ENCODE results near the gene NANOS2. TPM values are rescaled to one million over a fixed set of nuclear protein-coding genes. Genes with fewer than 3 reads are reported as not detected.
A peak's percentile ranks its signal among the peaks of the same experiment; 100 is the strongest.

The NANOS2 gene
- not detected for total RNA-seq
- polyA plus RNA-seq, result not detected
- long read RNA-seq, donor 1, result 0 reads
- long read RNA-seq, donor 2, result 0 reads
- long read RNA-seq, donor 3, result 0 reads

DNA sequence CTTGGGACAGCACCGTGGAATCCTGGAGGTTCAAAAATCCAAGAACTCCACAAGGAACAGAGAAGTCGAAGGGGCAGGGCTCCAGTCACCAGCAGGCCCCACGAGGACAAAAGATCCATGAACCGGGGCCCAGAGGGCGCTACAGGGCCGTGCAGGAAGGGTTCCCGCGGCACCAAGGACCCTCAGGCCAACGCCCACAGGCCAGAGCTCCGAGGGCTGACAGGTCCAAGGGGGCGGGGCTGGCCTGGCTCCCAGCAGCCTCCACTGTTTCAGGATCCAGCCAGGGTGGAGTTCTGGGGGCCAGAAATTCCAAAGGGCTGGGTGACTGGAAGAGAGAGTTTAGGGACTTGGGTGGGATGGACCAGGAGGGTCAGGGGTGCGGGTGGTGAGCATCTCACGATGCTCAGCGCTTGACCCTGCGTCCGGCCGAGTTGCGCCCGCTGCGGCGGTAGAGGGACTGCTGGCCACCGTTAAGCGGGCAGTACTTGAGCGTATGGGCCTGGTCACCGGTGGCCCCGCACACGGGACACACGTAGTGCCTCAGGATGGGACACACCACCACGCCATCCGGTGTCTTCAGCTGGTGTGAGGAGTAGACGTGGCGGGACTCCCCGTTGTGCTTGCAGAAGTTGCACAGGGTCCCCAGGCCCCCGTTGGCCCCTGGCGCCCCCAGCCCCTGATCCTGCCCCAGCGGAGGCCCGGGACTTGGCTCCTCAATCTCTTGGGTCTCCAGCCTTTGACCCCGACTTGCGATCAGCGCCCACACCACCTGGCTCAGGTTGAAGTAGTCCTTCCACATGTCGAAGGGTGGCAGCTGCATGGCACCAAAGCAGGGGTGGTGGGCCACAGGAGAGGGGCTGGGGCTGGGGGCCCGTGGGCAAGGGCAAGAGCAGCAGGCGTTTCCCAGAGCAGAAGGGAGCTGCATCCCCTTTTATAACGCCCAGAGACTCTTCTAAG lies at the start of gene NANOS2:
NANOS2 (minus strand) TSS at position 905 of the 957 bp plus-strand sequence; CDS start at position 820, 85 bp downstream.
- peak in 4 of 8 donors; percentile 12 to 72 (median 56) for ATAC-seq
- 62 to 66% methylated on average over 44 of the region's 44 CpGs for WGBS, 2 donors
- Histone ChIP-seq H3K27ac (no peak within 1 kb of the TSS), H3K4me3 (no peak within 1 kb of the TSS), H3K9me3 (no peaks in the 10 kb centered on the region), H3K36me3 (no peaks in the 10 kb centered on the region), H3K27me3 (peaks cover 0 to 41% (median 28%) of the 10 kb centered on the region in 7 donors), H3K4me1 (no peaks in the 10 kb centered on the region)
- DNase-seq, result peak in 1 of 2 donors; percentile 34
- TF ChIP-seq, protein P1, sequence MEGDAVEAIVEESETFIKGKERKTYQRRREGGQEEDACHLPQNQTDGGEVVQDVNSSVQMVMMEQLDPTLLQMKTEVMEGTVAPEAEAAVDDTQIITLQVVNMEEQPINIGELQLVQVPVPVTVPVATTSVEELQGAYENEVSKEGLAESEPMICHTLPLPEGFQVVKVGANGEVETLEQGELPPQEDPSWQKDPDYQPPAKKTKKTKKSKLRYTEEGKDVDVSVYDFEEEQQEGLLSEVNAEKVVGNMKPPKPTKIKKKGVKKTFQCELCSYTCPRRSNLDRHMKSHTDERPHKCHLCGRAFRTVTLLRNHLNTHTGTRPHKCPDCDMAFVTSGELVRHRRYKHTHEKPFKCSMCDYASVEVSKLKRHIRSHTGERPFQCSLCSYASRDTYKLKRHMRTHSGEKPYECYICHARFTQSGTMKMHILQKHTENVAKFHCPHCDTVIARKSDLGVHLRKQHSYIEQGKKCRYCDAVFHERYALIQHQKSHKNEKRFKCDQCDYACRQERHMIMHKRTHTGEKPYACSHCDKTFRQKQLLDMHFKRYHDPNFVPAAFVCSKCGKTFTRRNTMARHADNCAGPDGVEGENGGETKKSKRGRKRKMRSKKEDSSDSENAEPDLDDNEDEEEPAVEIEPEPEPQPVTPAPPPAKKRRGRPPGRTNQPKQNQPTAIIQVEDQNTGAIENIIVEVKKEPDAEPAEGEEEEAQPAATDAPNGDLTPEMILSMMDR (IDR thresholded peaks at IDR 0.05), result peak in 5 of 9 donors; percentile 10 to 45 (median 28)
- intact Hi-C loops (cut with DNase I), result loop anchor here in 3 of 10 donors (5.0 to 10.0 kb wide), 2 partner anchors 91 to 98 kb away; no protein-coding TSS in a partner anchor

DNA sequence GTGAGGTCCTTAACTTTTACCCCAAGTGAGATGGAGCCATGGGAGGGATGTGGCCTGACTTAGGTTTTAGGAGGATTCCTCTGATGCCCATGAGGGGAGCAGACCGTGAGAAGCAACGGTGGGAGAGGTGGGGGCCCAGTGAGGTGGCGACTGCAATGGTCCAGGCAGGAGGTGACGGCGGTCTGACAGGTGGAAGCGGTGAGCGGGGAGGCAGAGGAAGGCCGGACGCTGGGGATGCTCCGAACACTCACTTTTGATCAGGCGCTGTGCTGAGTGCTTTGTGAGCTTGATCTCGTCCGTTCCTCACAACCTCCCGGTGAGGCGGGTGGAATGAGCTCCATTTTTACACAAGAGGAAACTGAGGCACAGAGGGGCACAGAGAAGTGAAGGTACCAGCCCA lies 47.4 kb upstream of the NANOS2 start:
- Histone ChIP-seq H3K9me3 (no peaks in the 10 kb centered on the region), H3K27ac (peak overlapping the region in 4 of 10 donors; percentile 4 to 72 (median 46)), H3K4me1 (peaks cover 0 to 42% (median 23%) of the 10 kb centered on the region in 9 donors), H3K27me3 (peaks cover 0 to 53% (median 25%) of the 10 kb centered on the region in 7 donors), H3K4me3 (no peak overlapping the region), H3K36me3 (peaks cover 0 to 20% (median 0%) of the 10 kb centered on the region in 9 donors)
- intact Hi-C loops (cut with DNase I), result no loop called here
- DNase-seq, result no peak
- WGBS, 2 donors, result 77 to 85% methylated on average over 15 of the region's 15 CpGs
- ATAC-seq, result no peak
- TF ChIP-seq, protein P1 (IDR thresholded peaks at IDR 0.05), result no peak

DNA sequence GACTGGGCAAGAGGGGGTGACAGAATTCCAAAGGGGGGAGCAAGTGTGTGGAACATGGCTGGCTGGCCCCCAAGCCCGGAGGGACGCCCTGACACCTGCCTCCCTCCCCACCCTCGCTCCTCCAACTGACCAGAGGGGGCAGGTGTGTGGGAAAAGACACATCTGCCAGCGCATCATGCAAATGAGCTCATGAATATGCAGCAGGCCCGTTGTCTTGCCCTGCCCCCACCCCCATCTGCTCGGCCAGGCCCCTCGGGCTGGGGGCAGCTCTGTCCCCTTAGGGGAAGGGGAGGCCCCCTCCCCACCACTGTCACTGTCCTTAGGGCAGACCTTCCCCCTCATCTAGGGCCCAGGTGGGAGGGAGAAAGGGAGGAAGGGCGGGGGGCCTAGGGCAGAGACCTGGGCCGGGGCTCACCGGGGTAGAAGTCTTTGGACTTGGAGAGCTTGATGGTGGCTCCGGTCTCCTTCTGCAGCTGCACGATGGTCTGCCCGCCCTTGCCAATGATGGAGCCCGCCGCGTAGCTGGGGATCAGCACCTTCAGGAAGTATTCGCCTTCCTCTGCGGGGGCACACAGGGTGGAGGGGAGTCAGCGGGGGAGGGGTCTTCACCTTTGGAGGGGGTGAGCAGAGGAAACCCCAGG lies 46.1 kb upstream of the NANOS2 start:
- Histone ChIP-seq H3K27me3 (peaks cover 0 to 49% (median 18%) of the 10 kb centered on the region in 7 donors), H3K4me1 (peaks cover 1 to 51% (median 33%) of the 10 kb centered on the region in 9 donors), H3K4me3 (no peak overlapping the region), H3K27ac (peak overlapping the region in 9 of 10 donors; percentile 19 to 72 (median 52)), H3K36me3 (peaks cover 0 to 18% (median 0%) of the 10 kb centered on the region in 9 donors), H3K9me3 (no peaks in the 10 kb centered on the region)
- TF ChIP-seq, protein P1 (IDR thresholded peaks at IDR 0.05), result no peak
- 17 to 21% methylated on average over 19 of the region's 19 CpGs for WGBS, 2 donors
- no peak for ATAC-seq
- intact Hi-C loops (cut with DNase I), result no loop called here
- DNase-seq, result no peak

DNA sequence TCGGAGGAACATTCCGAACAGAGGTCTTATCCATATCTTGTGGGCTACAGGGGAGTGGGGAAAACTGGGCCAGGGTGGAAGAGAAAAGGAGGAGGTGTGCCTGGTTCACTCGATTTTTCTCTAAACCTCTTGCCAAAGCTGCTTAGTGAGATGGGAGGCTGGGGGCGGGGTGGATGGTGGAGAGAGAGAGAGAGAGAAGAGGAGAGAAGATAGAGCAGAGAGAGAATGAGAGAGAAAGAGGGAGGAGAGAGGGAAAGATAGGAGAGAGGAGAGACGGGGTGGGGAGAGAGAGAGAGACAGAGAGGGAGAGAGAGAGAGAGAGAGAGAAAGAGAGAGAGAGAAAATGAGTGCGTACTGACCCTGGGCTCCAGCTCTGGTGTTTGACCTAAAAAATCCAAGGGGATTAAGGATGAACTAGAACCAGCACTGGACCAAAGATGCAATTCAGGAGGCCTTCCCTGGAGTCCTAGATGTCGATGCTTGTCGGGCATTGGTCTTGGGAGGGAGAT lies 45.0 kb upstream of the NANOS2 start:
- WGBS, 2 donors, result 44 to 53% methylated on average over 8 of the region's 8 CpGs
- Histone ChIP-seq H3K4me3 (no peak overlapping the region), H3K4me1 (peaks cover 8 to 60% (median 41%) of the 10 kb centered on the region in 9 donors), H3K27ac (peak overlapping the region in 9 of 10 donors; percentile 31 to 72 (median 49)), H3K27me3 (peaks cover 0 to 52% (median 25%) of the 10 kb centered on the region in 7 donors), H3K36me3 (peaks cover 0 to 18% (median 0%) of the 10 kb centered on the region in 9 donors), H3K9me3 (no peaks in the 10 kb centered on the region)
- intact Hi-C loops (cut with DNase I), result no loop called here
- no peak for ATAC-seq
- DNase-seq, result no peak
- TF ChIP-seq, protein P1 (IDR thresholded peaks at IDR 0.05), result no peak

Data from heart right ventricle (tissue), 16 donors.